HL-60 (cell line): Measurements from ENCODE around the gene GNAI1.

Experiments
- CTCF ChIP-seq: IDR thresholded peaks from one replicate; pipeline ENCODE4 v1.5.1; 2011; ENCODE audit warnings: low read length, control low read depth, inconsistent platforms; ENCODE audit not compliant: insufficient read depth
- GABPA ChIP-seq: IDR thresholded peaks from 2 replicates; pipeline ENCODE4 v1.6.1; 2012; ENCODE audit warnings: low read depth
- REST ChIP-seq: IDR thresholded peaks from 2 replicates; pipeline ENCODE4 v1.6.1; 2012; ENCODE audit warnings: low read depth; ENCODE audit not compliant: insufficient replicate concordance
- SPI1 ChIP-seq: IDR thresholded peaks from 2 replicates; pipeline ENCODE4 v1.6.1; 2012; ENCODE audit warnings: low read depth, mild to moderate bottlenecking, borderline replicate concordance

- TF ChIP-seq REST (no peak), CTCF (no peak), GABPA (no peak), SPI1 (no peak)
Observed at GRCh38 chr7:80170445-80170844, 35.8 kb downstream of the GNAI1 start.
